Progenitor cell of endocrine pancreas (in vitro differentiated cells): Measurements from ENCODE around the gene TTLL3. TPM values are rescaled to one million over a fixed set of nuclear protein-coding genes. Genes with fewer than 3 reads are reported as not detected.

Experiments
- DNase-seq: peaks from one replicate; pipeline ENCODE4 v3.0.0; 2021; ENCODE audit warnings: low spot score; ENCODE audit not compliant: unreplicated experiment
- H3K27ac Mint-ChIP-seq: 2 replicates; pipeline ENCODE4 v1.8.0; 2021; ENCODE audit warnings: mild to moderate bottlenecking, moderate library complexity, mixed read lengths
- H3K27me3 Mint-ChIP-seq: 2 replicates; pipeline ENCODE4 v1.8.0; 2021; ENCODE audit warnings: mixed read lengths
- H3K36me3 Mint-ChIP-seq: 2 replicates; pipeline ENCODE4 v1.8.0; 2022; ENCODE audit warnings: mixed read lengths; ENCODE audit not compliant: insufficient read depth
- H3K4me1 Mint-ChIP-seq: 2 replicates; pipeline ENCODE4 v1.8.0; 2021; ENCODE audit warnings: low read depth, mixed read lengths
- H3K4me3 Mint-ChIP-seq: 2 replicates; pipeline ENCODE4 v1.8.0; 2021; ENCODE audit warnings: low read depth, mild to moderate bottlenecking, moderate library complexity, mixed read lengths
- H3K9me3 Mint-ChIP-seq: 2 replicates; pipeline ENCODE4 v1.8.0; 2021; ENCODE audit warnings: low read depth, mixed read lengths
- CTCF ChIP-seq: fragments of 200-600 bp; sonication (generic); IDR thresholded peaks from one replicate; pipeline ENCODE4 v1.5.0; 2021; ENCODE audit warnings: antibody characterized with exemption, mild to moderate bottlenecking; ENCODE audit not compliant: unreplicated experiment
- total RNA-seq: library from RNA; stranded (reverse); gene quantifications from 2 replicates; pipeline ENCODE4 v1.2.1, GENCODE V29; 2021

Gene TTLL3
- total RNA-seq, 1 donor from 2014 or later: 51.6 TPM

GRCh38 chr3:9808345-9809037 is 1.6 kb upstream of the TTLL3 start:
- no peak overlapping the region for H3K4me3 Mint-ChIP-seq
- peaks cover 9% of the 10 kb centered on the region for H3K36me3 Mint-ChIP-seq
- H3K27me3 Mint-ChIP-seq: peaks cover 13% of the 10 kb centered on the region
- no peaks in the 10 kb centered on the region for H3K9me3 Mint-ChIP-seq
- peak; percentile 32 for TF ChIP-seq CTCF
- H3K4me1 Mint-ChIP-seq: peaks cover 9% of the 10 kb centered on the region
- no peak for DNase-seq
- H3K27ac Mint-ChIP-seq: no peak overlapping the region

GRCh38 chr3:9809239-9809614 is 835 bp upstream of the TTLL3 start:
- TF ChIP-seq CTCF: no peak
- no peaks in the 10 kb centered on the region for H3K9me3 Mint-ChIP-seq
- H3K36me3 Mint-ChIP-seq: peaks cover 5% of the 10 kb centered on the region
- H3K4me3 Mint-ChIP-seq: peak overlapping the region; percentile 79
- DNase-seq: no peak
- peaks cover 13% of the 10 kb centered on the region for H3K27me3 Mint-ChIP-seq
- peaks cover 9% of the 10 kb centered on the region for H3K4me1 Mint-ChIP-seq
- peak overlapping the region; percentile 95 for H3K27ac Mint-ChIP-seq

GRCh38 chr3:9810433-9810770 is 340 bp downstream of the TTLL3 start:
- peak overlapping the region; percentile 75 for H3K4me3 Mint-ChIP-seq
- H3K27me3 Mint-ChIP-seq: peaks cover 13% of the 10 kb centered on the region
- peak overlapping the region; percentile 59 for H3K27ac Mint-ChIP-seq
- H3K9me3 Mint-ChIP-seq: no peaks in the 10 kb centered on the region
- H3K4me1 Mint-ChIP-seq: peaks cover 9% of the 10 kb centered on the region
- TF ChIP-seq CTCF: no peak
- H3K36me3 Mint-ChIP-seq: no peaks in the 10 kb centered on the region
- DNase-seq: no peak

GRCh38 chr3:9810846-9811245 is 784 bp downstream of the TTLL3 start:
- H3K27ac Mint-ChIP-seq: peak overlapping the region; percentile 84
- DNase-seq: no peak
- TF ChIP-seq CTCF: no peak
- no peaks in the 10 kb centered on the region for H3K36me3 Mint-ChIP-seq
- H3K4me3 Mint-ChIP-seq: peak overlapping the region; percentile 75
- peaks cover 13% of the 10 kb centered on the region for H3K27me3 Mint-ChIP-seq
- peaks cover 9% of the 10 kb centered on the region for H3K4me1 Mint-ChIP-seq
- no peaks in the 10 kb centered on the region for H3K9me3 Mint-ChIP-seq

GRCh38 chr3:9812870-9813483 is 2.9 kb downstream of the TTLL3 start:
- H3K9me3 Mint-ChIP-seq: no peaks in the 10 kb centered on the region
- no peaks in the 10 kb centered on the region for H3K36me3 Mint-ChIP-seq
- TF ChIP-seq CTCF: no peak
- H3K4me1 Mint-ChIP-seq: peaks cover 9% of the 10 kb centered on the region
- no peak overlapping the region for H3K27ac Mint-ChIP-seq
- H3K27me3 Mint-ChIP-seq: peaks cover 13% of the 10 kb centered on the region
- no peak overlapping the region for H3K4me3 Mint-ChIP-seq
- no peak for DNase-seq
